H1 (cell line): ENCODE measurements around the gene PRKN. TPM values are rescaled to one million over a fixed set of nuclear protein-coding genes. Genes with fewer than 3 reads are reported as not detected.

ENCODE experiments used
- CTCF ChIA-PET: fragments of 300-600 bp; sonication (Branson Sonifier 250); formaldehyde crosslinking; loops from one replicate; lab custom pipeline; 2021; ENCODE audit not compliant: partially characterized antibody; lab: Charles Lee
- POLR2A ChIA-PET: fragments of 300-600 bp; sonication (Branson Sonifier 250); formaldehyde crosslinking; loops from one replicate; lab custom pipeline; 2021; ENCODE audit warnings: inconsistent platforms; ENCODE audit not compliant: partially characterized antibody; lab: Charles Lee
- DNase-seq, 2 experiments: peaks; one replicate each; pipeline versions ENCODE4 v3.0.0 to v3.0.0-alpha.2; 2010 to 2022; ENCODE audit warnings: low spot score in 2 of 2, low read depth in 1 of 2, mixed read lengths in 1 of 2
- FAIRE-seq: peaks from 2 replicates; lab custom pipeline; 2011; peaks lifted over from hg19 to GRCh38; lab: Jason Lieb, UNC
- H2AFZ ChIP-seq: 2 replicates; pipeline ENCODE4 v1.8.1; 2012; ENCODE audit warnings: low read length, inconsistent platforms
- H2AK5ac ChIP-seq: 2 replicates; pipeline ENCODE4 v1.6.1; 2013; ENCODE audit warnings: low read depth, low read length
- H2BK120ac ChIP-seq: replicated peaks from 2 replicates; pipeline ENCODE3; 2013; ENCODE audit warnings: low read depth, low read length, inconsistent platforms
- H2BK12ac ChIP-seq: 2 replicates; pipeline ENCODE4 v1.6.1; 2013; ENCODE audit warnings: low read depth, low read length
- H2BK15ac ChIP-seq: 2 replicates; pipeline ENCODE4 v1.6.1; 2013; ENCODE audit warnings: low read length
- H2BK20ac ChIP-seq: 2 replicates; pipeline ENCODE4 v1.6.1; 2013; ENCODE audit warnings: low read length
- H2BK5ac ChIP-seq: 2 replicates; pipeline ENCODE4 v1.6.1; 2013; ENCODE audit warnings: low read depth, low read length
- H3K14ac ChIP-seq: 2 replicates; pipeline ENCODE4 v1.6.1; 2013; ENCODE audit warnings: inconsistent platforms; ENCODE audit not compliant: insufficient read length
- H3K18ac ChIP-seq: 2 replicates; pipeline ENCODE4 v1.6.1; 2013; ENCODE audit warnings: low read length; ENCODE audit errors: extremely low read depth
- H3K23ac ChIP-seq: 2 replicates; pipeline ENCODE4 v1.6.1; 2013; ENCODE audit warnings: inconsistent platforms; ENCODE audit not compliant: insufficient read length
- H3K23me2 ChIP-seq: 2 replicates; pipeline ENCODE4 v1.6.1; 2013; ENCODE audit warnings: low read depth, low read length
- H3K27ac ChIP-seq: 2 replicates; pipeline ENCODE4 v1.6.1; 2011; ENCODE audit warnings: low read depth, low read length, inconsistent platforms
- H3K27me3 ChIP-seq, 4 experiments: replicated peaks in 1 of 4; 1 replicate in 1 of 4; 2 replicates in 3 of 4; pipeline versions ENCODE4 v1.6.1 to v1.8.1; 2011 to 2013; ENCODE audit warnings: low read length in 3 of 4, mild to moderate bottlenecking in 3 of 4, inconsistent platforms in 2 of 4, mixed read lengths in 2 of 4, moderate library complexity in 1 of 4; ENCODE audit not compliant: control insufficient read depth in 3 of 4, insufficient read depth in 3 of 4; ENCODE audit errors: extremely low read depth in 1 of 4
- H3K36me3 ChIP-seq, 4 experiments: 2 replicates each; pipeline versions ENCODE4 v1.6.1 to v1.8.1; 2011 to 2013; ENCODE audit warnings: mild to moderate bottlenecking in 4 of 4, low read length in 3 of 4, moderate library complexity in 2 of 4, control low read depth in 1 of 4, inconsistent platforms in 1 of 4; ENCODE audit not compliant: insufficient read depth in 4 of 4, control insufficient read depth in 2 of 4
- H3K4ac ChIP-seq: replicated peaks from 2 replicates; pipeline ENCODE3; 2013; ENCODE audit warnings: low read length, low read depth, mixed read lengths, inconsistent platforms; ENCODE audit not compliant: insufficient read length
- H3K4me1 ChIP-seq, 4 experiments: replicated peaks in 1 of 4; 1 replicate in 1 of 4; 2 replicates in 3 of 4; pipeline versions ENCODE4 v1.6.1 to v1.8.1; 2011 to 2013; ENCODE audit warnings: low read length in 3 of 4, inconsistent platforms in 2 of 4, mixed read lengths in 1 of 4; ENCODE audit not compliant: insufficient read depth in 4 of 4, control insufficient read depth in 3 of 4
- H3K4me2 ChIP-seq, 2 experiments: 2 replicates each; pipeline versions ENCODE4 v1.6.1 to v1.8.1; 2011 to 2013; ENCODE audit warnings: low read depth in 2 of 2, low read length in 2 of 2, control low read depth in 1 of 2, inconsistent platforms in 1 of 2, mild to moderate bottlenecking in 1 of 2; ENCODE audit not compliant: insufficient read depth in 1 of 2
- H3K4me3 ChIP-seq, 4 experiments: fragments of 200-600, 300-600 bp in 1 of 4; sonication (generic), shearing (Covaris generic), sonication (Bioruptor Twin) in 1 of 4; 2 replicates each; pipeline versions ENCODE4 v1.5.1 to v1.8.1; 2011 to 2016; ENCODE audit warnings: low read length in 4 of 4, low read depth in 3 of 4, control low read depth in 2 of 4, inconsistent platforms in 2 of 4, mild to moderate bottlenecking in 2 of 4, mixed read lengths in 1 of 4, moderate library complexity in 1 of 4; ENCODE audit not compliant: insufficient read depth in 2 of 4; ENCODE audit errors: extremely low read depth in 1 of 4
- H3K56ac ChIP-seq: replicated peaks from 2 replicates; pipeline ENCODE3; 2013; ENCODE audit warnings: low read depth, mild to moderate bottlenecking, mixed read lengths, low read length, inconsistent platforms; ENCODE audit not compliant: insufficient read length
- H3K79me1 ChIP-seq: 2 replicates; pipeline ENCODE4 v1.6.1; 2013; ENCODE audit warnings: low read depth, low read length, control low read depth
- H3K79me2 ChIP-seq, 2 experiments: 2 replicates each; pipeline versions ENCODE4 v1.6.1 to v1.8.1; 2012 to 2013; ENCODE audit warnings: low read length in 2 of 2, mild to moderate bottlenecking in 2 of 2, inconsistent platforms in 1 of 2; ENCODE audit not compliant: insufficient read depth in 2 of 2, control insufficient read depth in 1 of 2
- H3K9ac ChIP-seq, 4 experiments: replicated peaks in 1 of 4; 1 replicate in 1 of 4; 2 replicates in 3 of 4; pipeline versions ENCODE4 v1.6.1 to v1.8.1; 2011 to 2013; ENCODE audit warnings: low read depth in 3 of 4, low read length in 3 of 4, control low read depth in 2 of 4, mild to moderate bottlenecking in 2 of 4, moderate library complexity in 2 of 4, inconsistent platforms in 1 of 4; ENCODE audit errors: extremely low read depth in 1 of 4
- H3K9me3 ChIP-seq, 2 experiments: 2 replicates each; pipeline versions ENCODE4 v1.6.1 to v1.8.1; 2012 to 2013; ENCODE audit warnings: mild to moderate bottlenecking in 2 of 2, moderate library complexity in 2 of 2, control low read depth in 1 of 2, inconsistent platforms in 1 of 2, low read depth in 1 of 2, low read length in 1 of 2, mixed read lengths in 1 of 2; ENCODE audit not compliant: insufficient read depth in 2 of 2
- H4K20me1 ChIP-seq, 2 experiments: replicated peaks in 1 of 2; 2 replicates each; pipeline versions ENCODE3 to v1.8.1; 2011 to 2013; ENCODE audit warnings: inconsistent platforms in 2 of 2, low read length in 2 of 2, mild to moderate bottlenecking in 1 of 2; ENCODE audit not compliant: insufficient read depth in 2 of 2, control insufficient read depth in 1 of 2
- H4K5ac ChIP-seq: 2 replicates; pipeline ENCODE4 v1.6.1; 2013; ENCODE audit warnings: low read length, low read depth, mixed read lengths, inconsistent platforms; ENCODE audit not compliant: insufficient read length
- H4K8ac ChIP-seq: 2 replicates; pipeline ENCODE4 v1.8.0; 2013; ENCODE audit warnings: mild to moderate bottlenecking, moderate library complexity, low read length, inconsistent platforms; ENCODE audit not compliant: insufficient read depth; ENCODE audit errors: extremely low read depth
- H4K91ac ChIP-seq: replicated peaks from 2 replicates; pipeline ENCODE3; 2013; ENCODE audit warnings: low read length, mixed read lengths, inconsistent platforms; ENCODE audit not compliant: insufficient read length
- BCL11A ChIP-seq, 2 experiments: IDR thresholded peaks; one replicate each; pipeline ENCODE4 v1.6.1; 2011; ENCODE audit warnings: low read depth in 2 of 2, low read length in 2 of 2, mild to moderate bottlenecking in 2 of 2
- CBX8 ChIP-seq: fragments of 300-800, 300-1000 bp; sonication (generic); IDR thresholded peaks from 2 replicates; pipeline ENCODE4 v1.7.1; 2016; ENCODE audit warnings: low read depth, low read length, borderline replicate concordance
- MAFK ChIP-seq: IDR thresholded peaks from 2 replicates; pipeline ENCODE4 v1.6.1; 2012; ENCODE audit warnings: low read depth, mild to moderate bottlenecking, improper control_type of control experiment, low read length
- POLR2A ChIP-seq, 2 experiments: IDR thresholded peaks; 1 replicate in 1 of 2; 2 replicates in 1 of 2; pipeline ENCODE4 v1.6.1; 2011; ENCODE audit warnings: low read depth in 2 of 2, low read length in 2 of 2, mild to moderate bottlenecking in 2 of 2; ENCODE audit errors: control extremely low read depth in 1 of 2
- WGBS, 2 experiments: shearing (Covaris generic) in 1 of 2; methylation state at CpG; one replicate each; pipeline versions ENCODE4 v1.1.6 to v1.1.7; 2013 to 2015; ENCODE audit warnings: low lambda C conversion rate in 2 of 2, mixed read lengths in 2 of 2, inconsistent platforms in 1 of 2, low coverage in 1 of 2, missing lambda C conversion rate in 1 of 2; ENCODE audit not compliant: insufficient replicate concordance in 2 of 2, insufficient coverage in 1 of 2, insufficient read length in 1 of 2; ENCODE audit errors: extremely low coverage in 1 of 2, missing lambda C conversion rate in 1 of 2; 5-methylcytosine and 5-hydroxymethylcytosine counted together
- polyA plus RNA-seq, 7 experiments: library from polyadenylated mRNA; depleted of rRNA in 3 of 7; stranded (reverse) in 5 of 7; unstranded in 2 of 7; fragments of >200 nt in 5 of 7; fragments of 200-250 nt in 2 of 7; gene quantifications; 1 replicate in 5 of 7; 2 replicates in 1 of 7; 4 replicates in 1 of 7; pipeline versions ENCODE4 v1.2.1 to v1.2.3, GENCODE V29; 2011 to 2013; ENCODE audit warnings: missing spikeins in 2 of 7, mixed read lengths in 2 of 7
- total RNA-seq: library from RNA; stranded (reverse); fragmentation: NEBNext Ultra II Directional; extraction: Animal tissue kit (Norgen Biotek cat#: 25700); gene quantifications from 2 replicates; pipeline ENCODE4 v1.2.1, GENCODE V29; 2021

Gene PRKN
- total and polyA plus RNA-seq, 2 of the 8 experiments (the other 6 are each of a cell fraction or from before 2014, with no cell fraction given): 0.13 to 0.29 TPM

DNA sequence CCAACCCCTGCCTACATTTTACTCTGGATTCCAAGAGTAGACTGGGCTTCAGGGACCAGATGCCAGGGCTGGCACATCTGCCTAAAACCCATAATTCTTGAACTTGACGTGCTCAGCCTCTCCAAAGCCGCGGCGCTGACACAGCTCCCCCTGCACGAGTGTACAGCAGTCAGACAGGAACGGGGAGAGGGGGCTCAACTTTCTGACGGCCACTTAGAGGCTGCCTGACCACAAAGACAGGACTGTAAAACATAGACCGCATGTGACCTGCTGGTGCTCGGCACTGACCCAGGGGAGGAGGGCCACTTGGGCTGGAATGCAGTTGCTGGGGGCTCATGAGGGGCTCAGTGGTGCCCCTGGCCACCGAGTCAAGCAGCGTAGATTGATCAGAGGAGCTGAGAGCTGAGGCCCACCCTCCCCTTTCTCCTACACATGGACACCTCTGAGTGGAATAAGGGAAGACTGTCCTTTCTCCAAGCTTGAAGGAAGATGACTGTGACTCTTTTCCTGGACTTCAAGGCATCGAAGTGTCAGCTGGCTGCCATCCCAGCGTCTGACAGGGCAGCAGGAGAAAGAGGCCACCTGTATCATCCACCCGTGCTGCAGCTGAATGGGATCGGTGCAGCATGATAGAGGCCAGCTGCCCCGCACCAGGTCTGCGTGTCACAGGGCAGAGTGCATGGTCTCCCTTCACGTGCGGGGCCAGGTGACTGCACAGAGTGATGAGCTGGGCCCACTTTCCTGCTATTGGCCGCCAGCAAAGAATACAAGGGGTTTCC, 1282.4 kb downstream of the PRKN start:
- Histone ChIP-seq H3K18ac (no peak overlapping the region), H3K23me2 (no peaks in the 10 kb centered on the region), H2AFZ (no peak overlapping the region), H2BK20ac (0 out of 2 replicates have a peak overlapping the region, but pooled peaks have one; percentile 6), H4K91ac (no peak overlapping the region), H2AK5ac (no peak overlapping the region), H3K36me3 (no peaks in the 10 kb centered on the region), H3K4me1 (peaks cover 2 to 9% (median 6%) of the 10 kb centered on the region in 4 experiments; a peak in 5 of 7 replicates), H3K9me3 (no peaks in the 10 kb centered on the region), H4K20me1 (no peaks in the 10 kb centered on the region), H3K9ac (no peak overlapping the region), H2BK120ac (no peak overlapping the region), H3K79me1 (no peaks in the 10 kb centered on the region), H4K5ac (no peak overlapping the region), H3K27ac (no peak overlapping the region), H2BK15ac (no peak overlapping the region), H3K79me2 (no peaks in the 10 kb centered on the region), H2BK12ac (no peak overlapping the region), H3K4ac (no peak overlapping the region), H3K27me3 (peaks cover 0 to 4% (median under 1%) of the 10 kb centered on the region in 4 experiments; a peak in 1 of 7 replicates), H3K23ac (no peak overlapping the region), H3K56ac (no peak overlapping the region), H4K8ac (peak overlapping the region; percentile 31; the same call in 1 of the 2 replicates), H3K4me3 (no peak overlapping the region), H3K14ac (no peak overlapping the region), H3K4me2 (no peak overlapping the region), H2BK5ac (no peak overlapping the region)
- no peak for FAIRE-seq
- CTCF ChIA-PET: interaction anchor here (1.2 to 4.3 kb wide), 10 partner anchors 17 to 250 kb away, joined by 3 to 12 read pairs (median 4); no protein-coding TSS in a partner anchor
- DNase-seq: no peak
- TF ChIP-seq MAFK (no peak), CBX8 (no peak), BCL11A (IDR thresholded peaks at IDR 0.05; ENCODE audit: low read depth in 2 of 2, low read length in 2 of 2) (no peak), POLR2A (IDR thresholded peaks at IDR 0.05; ENCODE audit: control extremely low read depth in 1 of 2, low read depth in 2 of 2, low read length in 2 of 2) (no peak)
- 86% methylated on average over 20 of the region's 20 CpGs; no CpG with 5 or more reads in 1 of the 2 experiments for WGBS, 2 experiments
- POLR2A ChIA-PET: interaction anchor here (0.8 kb wide), 1 partner anchor 100 kb away, joined by 3 read pairs; no protein-coding TSS in a partner anchor
